Fibroblast of pulmonary artery (primary cell): Measurements from ENCODE around the gene CNN2.

Experiments
- DNase-seq: peaks from one replicate; pipeline ENCODE4 v3.0.0-alpha.2; 2010; ENCODE audit warnings: low read depth
- H3K4me3 ChIP-seq: replicated peaks from 2 replicates; pipeline ENCODE4 v1.5.1; 2011; ENCODE audit warnings: low read depth, mild to moderate bottlenecking, control low read depth, low read length, moderate library complexity
- CTCF ChIP-seq: IDR thresholded peaks from 2 replicates; pipeline ENCODE4 v1.5.1; 2011; ENCODE audit warnings: mild to moderate bottlenecking, control low read depth, low read length, inconsistent platforms; ENCODE audit errors: missing control alignments

CNN2 gene

GRCh38 chr19:1076046-1076386 lies 49.6 kb downstream of the CNN2 start:
- TF ChIP-seq CTCF = no peak
- no peak overlapping the region for H3K4me3 ChIP-seq
- DNase-seq = no peak

- no peak for DNase-seq
- no peak for TF ChIP-seq CTCF
- H3K4me3 ChIP-seq = no peak overlapping the region
Observed at GRCh38 chr19:1076951-1077350, 50.5 kb downstream of the CNN2 start.

- DNase-seq = no peak
- H3K4me3 ChIP-seq = no peak overlapping the region
Observed at GRCh38 chr19:1079566-1080111, 53.2 kb downstream of the CNN2 start.

GRCh38 chr19:1080360-1081161 lies 54.2 kb downstream of the CNN2 start:
- TF ChIP-seq CTCF = no peak
- no peak for DNase-seq
- H3K4me3 ChIP-seq = no peak overlapping the region

More at GRCh38 chr19:1079566-1080111, 53.2 kb downstream of the CNN2 start:
- no peak for TF ChIP-seq CTCF

- no peak for TF ChIP-seq CTCF
- no peak overlapping the region for H3K4me3 ChIP-seq
- no peak for DNase-seq
Observed at GRCh38 chr19:1081301-1082164, 55.1 kb downstream of the CNN2 start.

GRCh38 chr19:1082165-1082927 lies 55.9 kb downstream of the CNN2 start:
- TF ChIP-seq CTCF = no peak
- no peak for DNase-seq
- no peak overlapping the region for H3K4me3 ChIP-seq
